CD4-positive, alpha-beta memory T cell (primary cell): ENCODE data around the gene SMAP2. TPM values are rescaled to one million over a fixed set of nuclear protein-coding genes. Genes with fewer than 3 reads are reported as not detected.
A peak's percentile ranks its signal among the peaks of the same experiment; 100 is the strongest.

Source experiments
- CTCF ChIA-PET: fragments of 350-600 bp; sonication (Branson Sonifier 250); formaldehyde crosslinking; loops from one replicate; lab custom pipeline; 2021; ENCODE audit warnings: inconsistent platforms; ENCODE audit not compliant: partially characterized antibody; lab: Charles Lee
- POLR2A ChIA-PET: fragments of 350-600 bp; sonication (Branson Sonifier 250); formaldehyde crosslinking; loops from one replicate; lab custom pipeline; 2021; ENCODE audit not compliant: partially characterized antibody; lab: Charles Lee
- DNase-seq, 5 donors: peaks; one replicate each; pipeline versions ENCODE4 v3.0.0 to v3.0.0-alpha.2; 2020 to 2022; ENCODE audit warnings: mixed read lengths in 1 of 5
- H3K27ac ChIP-seq: one replicate; pipeline ENCODE4 v1.7.0; 2013; ENCODE audit warnings: low read depth, low read length
- H3K27me3 ChIP-seq: 2 replicates; pipeline ENCODE4 v1.7.0; 2013; ENCODE audit warnings: mild to moderate bottlenecking, low read length, moderate library complexity; ENCODE audit not compliant: insufficient read depth
- H3K36me3 ChIP-seq: 2 replicates; pipeline ENCODE4 v1.7.0; 2013; ENCODE audit warnings: mild to moderate bottlenecking, low read length, moderate library complexity; ENCODE audit not compliant: insufficient read depth
- H3K4me1 ChIP-seq: 2 replicates; pipeline ENCODE4 v1.7.0; 2013; ENCODE audit warnings: mild to moderate bottlenecking, low read length, moderate library complexity; ENCODE audit not compliant: insufficient read depth
- H3K4me3 ChIP-seq, 2 donors: one replicate each; pipeline ENCODE4 v1.7.0; 2013; ENCODE audit warnings: low read length in 2 of 2, mild to moderate bottlenecking in 1 of 2
- H3K9me3 ChIP-seq, 2 donors: one replicate each; pipeline ENCODE4 v1.7.0; 2013; ENCODE audit warnings: low read length in 2 of 2, control low read depth in 1 of 2; ENCODE audit not compliant: control insufficient read depth in 1 of 2
- H3K27ac Mint-ChIP-seq, 7 donors: one replicate each; pipeline ENCODE4 v1.8.0; 2020 to 2021; ENCODE audit warnings: mixed read lengths in 7 of 7, mild to moderate bottlenecking in 6 of 7, inconsistent platforms in 3 of 7, moderate library complexity in 3 of 7
- H3K27me3 Mint-ChIP-seq, 2 donors: one replicate each; pipeline ENCODE4 v1.8.0; 2020 to 2021; ENCODE audit warnings: mixed read lengths in 2 of 2
- H3K36me3 Mint-ChIP-seq, 2 donors: one replicate each; pipeline ENCODE4 v1.8.0; 2020 to 2021; ENCODE audit warnings: mixed read lengths in 2 of 2, inconsistent platforms in 1 of 2, mild to moderate bottlenecking in 1 of 2
- H3K4me1 Mint-ChIP-seq, 4 donors: one replicate each; pipeline ENCODE4 v1.8.0; 2020 to 2021; ENCODE audit warnings: mixed read lengths in 4 of 4, mild to moderate bottlenecking in 1 of 4
- H3K4me3 Mint-ChIP-seq, 8 donors: one replicate each; pipeline ENCODE4 v1.8.0; 2020 to 2021; ENCODE audit warnings: mixed read lengths in 8 of 8, mild to moderate bottlenecking in 7 of 8, moderate library complexity in 6 of 8, inconsistent platforms in 3 of 8
- H3K9me3 Mint-ChIP-seq, 8 donors: one replicate each; pipeline ENCODE4 v1.8.0; 2020 to 2021; ENCODE audit warnings: mixed read lengths in 8 of 8, mild to moderate bottlenecking in 5 of 8, inconsistent platforms in 3 of 8, moderate library complexity in 1 of 8
- intact Hi-C: fragments of 100-400 bp; cut with micrococcal nuclease; formaldehyde crosslinking; loops from one replicate; pipeline ENCODE4 v1.15.1; 2023
- polyA plus RNA-seq, 2 donors: library from polyadenylated mRNA; unstranded; fragments of 300-500 nt; fragmentation: Illumina TruSeq; gene quantifications; one replicate each; pipeline ENCODE4 v1.2.3, GENCODE V29; 2021
- total RNA-seq, 2 experiments: library from RNA; stranded (reverse); gene quantifications; one replicate each; pipeline ENCODE4 v1.2.3, GENCODE V29; 2021

The SMAP2 gene
- total and polyA plus RNA-seq, 4 experiments from 2014 or later, result 123 to 358 (median 191) TPM

GRCh38 chr1:40393173-40393572, 19.6 kb downstream of the SMAP2 start:
- Histone ChIP-seq H3K9me3 (no peaks in the 10 kb centered on the region), H3K36me3 (no peaks in the 10 kb centered on the region), H3K27ac (peak overlapping the region; percentile 64), H3K4me3 (no peak overlapping the region), H3K4me1 (peaks cover 99% of the 10 kb centered on the region), H3K27me3 (no peaks in the 10 kb centered on the region)
- DNase-seq, result peak in 3 of 5 donors; percentile 33 to 43 (median 37)
- Mint-ChIP-seq H3K27me3 (no peaks in the 10 kb centered on the region), H3K9me3 (no peaks in the 10 kb centered on the region), H3K4me3 (peak overlapping the region; percentile 36 to 80 (median 73)), H3K36me3 (peaks cover 31 to 38% of the 10 kb centered on the region in 2 donors), H3K27ac (peak overlapping the region; percentile 81 to 97 (median 94)), H3K4me1 (peaks cover 83 to 100% (median 93%) of the 10 kb centered on the region in 4 donors)
- intact Hi-C loops, result no loop called here
- CTCF ChIA-PET, result interaction anchor here (0.7 to 4.5 kb wide), 9 partner anchors 9 to 318 kb away, joined by 3 to 28 read pairs (median 5); partner anchors contain the start of gene SMAP2
- POLR2A ChIA-PET, result interaction anchor here (0.6 to 13.2 kb wide), 7 partner anchors 10 to 120 kb away, joined by 3 to 287 read pairs (median 4); partner anchors contain the start of gene SMAP2

GRCh38 chr1:40394491-40395172, 21.1 kb downstream of the SMAP2 start:
- Mint-ChIP-seq H3K4me1 (peaks cover 76 to 96% (median 86%) of the 10 kb centered on the region in 4 donors), H3K4me3 (peak overlapping the region in 7 of 8 donors; percentile 33 to 81 (median 71)), H3K9me3 (no peaks in the 10 kb centered on the region), H3K27ac (peak overlapping the region; percentile 87 to 97 (median 95)), H3K36me3 (peaks cover 22 to 27% of the 10 kb centered on the region in 2 donors), H3K27me3 (no peaks in the 10 kb centered on the region)
- ChIA-PET POLR2A (interaction anchor here (2.9 to 7.8 kb wide), 3 partner anchors 11 to 20 kb away, joined by 8 to 130 read pairs (median 30); partner anchors contain the start of gene SMAP2), CTCF (interaction anchor here (1.5 to 4.5 kb wide), 4 partner anchors 10 to 55 kb away, joined by 4 to 28 read pairs (median 11); no protein-coding TSS in a partner anchor)
- no peaks in the 10 kb centered on the region for H3K27me3 ChIP-seq
- peaks cover 98% of the 10 kb centered on the region for H3K4me1 ChIP-seq
- intact Hi-C loops, result loop anchor here (1.0 to 2.0 kb wide), 3 partner anchors 8 to 14 kb away; no protein-coding TSS in a partner anchor
- H3K9me3 ChIP-seq, result no peaks in the 10 kb centered on the region
- DNase-seq, result peak; percentile 57 to 85 (median 67)
- peak overlapping the region; percentile 64 for H3K27ac ChIP-seq
- H3K4me3 ChIP-seq, result no peak overlapping the region
- no peaks in the 10 kb centered on the region for H3K36me3 ChIP-seq

- Mint-ChIP-seq H3K9me3 (peaks cover 0 to 1% (median 0%) of the 10 kb centered on the region in 8 donors), H3K4me3 (peak overlapping the region in 6 of 8 donors; percentile 54 to 81 (median 72)), H3K4me1 (peaks cover 76 to 96% (median 86%) of the 10 kb centered on the region in 4 donors), H3K27ac (peak overlapping the region; percentile 89 to 97 (median 95)), H3K27me3 (no peaks in the 10 kb centered on the region), H3K36me3 (peaks cover 17 to 27% of the 10 kb centered on the region in 2 donors)
- intact Hi-C loops, result loop anchor here (1.0 to 2.0 kb wide), 3 partner anchors 9 to 15 kb away; no protein-coding TSS in a partner anchor
- no peaks in the 10 kb centered on the region for H3K36me3 ChIP-seq
- H3K27me3 ChIP-seq, result no peaks in the 10 kb centered on the region
- peaks cover 98% of the 10 kb centered on the region for H3K4me1 ChIP-seq
- ChIA-PET CTCF (interaction anchor here (1.4 to 4.5 kb wide), 5 partner anchors 9 to 57 kb away, joined by 3 to 28 read pairs (median 8); no protein-coding TSS in a partner anchor), POLR2A (interaction anchor here (2.9 to 7.8 kb wide), 3 partner anchors 12 to 21 kb away, joined by 8 to 130 read pairs (median 30); partner anchors contain the start of gene SMAP2)
- DNase-seq, result no peak
- H3K27ac ChIP-seq, result peak overlapping the region; percentile 64
- no peaks in the 10 kb centered on the region for H3K9me3 ChIP-seq
- H3K4me3 ChIP-seq, result peak overlapping the region in 1 of 2 donors; percentile 2
Observed at GRCh38 chr1:40395190-40396175, 22.0 kb downstream of the SMAP2 start.

- Histone ChIP-seq H3K36me3 (no peaks in the 10 kb centered on the region), H3K27ac (peak overlapping the region; percentile 45), H3K4me3 (peak overlapping the region in 1 of 2 donors; percentile 1), H3K27me3 (no peaks in the 10 kb centered on the region), H3K4me1 (peaks cover 98% of the 10 kb centered on the region), H3K9me3 (no peaks in the 10 kb centered on the region)
- POLR2A ChIA-PET, result interaction anchor here (2.9 to 7.8 kb wide), 3 partner anchors 13 to 22 kb away, joined by 8 to 130 read pairs (median 30); partner anchors contain the start of gene SMAP2
- CTCF ChIA-PET, result interaction anchor here (1.4 to 4.5 kb wide), 4 partner anchors 12 to 58 kb away, joined by 3 to 28 read pairs (median 6); no protein-coding TSS in a partner anchor
- Mint-ChIP-seq H3K4me3 (peak overlapping the region in 7 of 8 donors; percentile 17 to 77 (median 65)), H3K36me3 (peaks cover 16 to 28% of the 10 kb centered on the region in 2 donors), H3K27me3 (no peaks in the 10 kb centered on the region), H3K9me3 (peaks cover 0 to 2% (median 0%) of the 10 kb centered on the region in 8 donors), H3K4me1 (peaks cover 73 to 96% (median 84%) of the 10 kb centered on the region in 4 donors), H3K27ac (peak overlapping the region; percentile 83 to 95 (median 91))
- intact Hi-C loops, result no loop called here
- DNase-seq, result no peak
Observed at GRCh38 chr1:40396420-40396819, 22.9 kb downstream of the SMAP2 start.

GRCh38 chr1:40397258-40397657, 23.7 kb downstream of the SMAP2 start:
- H3K4me3 ChIP-seq, result peak overlapping the region in 1 of 2 donors; percentile 1
- Mint-ChIP-seq H3K27ac (peak overlapping the region; percentile 83 to 95 (median 91)), H3K9me3 (peaks cover 0 to 2% (median 0%) of the 10 kb centered on the region in 8 donors), H3K4me1 (peaks cover 73 to 96% (median 84%) of the 10 kb centered on the region in 4 donors), H3K27me3 (no peaks in the 10 kb centered on the region), H3K4me3 (peak overlapping the region; percentile 1 to 77 (median 60)), H3K36me3 (peaks cover 16 to 28% of the 10 kb centered on the region in 2 donors)
- no peaks in the 10 kb centered on the region for H3K9me3 ChIP-seq
- ChIA-PET CTCF (interaction anchor here (0.7 to 1.5 kb wide), 3 partner anchors 24 to 314 kb away, joined by 3 to 10 read pairs (median 4); partner anchors contain the start of gene SMAP2), POLR2A (interaction anchor here (0.8 to 5.2 kb wide), 5 partner anchors 8 to 236 kb away, joined by 3 to 49 read pairs (median 36); partner anchors contain the start of genes RLF and SMAP2)
- H3K27ac ChIP-seq, result peak overlapping the region; percentile 45
- intact Hi-C loops, result no loop called here
- H3K36me3 ChIP-seq, result no peaks in the 10 kb centered on the region
- H3K4me1 ChIP-seq, result peaks cover 98% of the 10 kb centered on the region
- no peak for DNase-seq
- no peaks in the 10 kb centered on the region for H3K27me3 ChIP-seq
